NCI-H748 treated with DMSO at 0.1 percent for 48 hours (cell line): ENCODE data around the gene REEP6.

Experiments
- DNase-seq: peaks from one replicate; lab custom pipeline; 2025; lab: John Stamatoyannopoulos, UW

Gene REEP6

GRCh38 chr19:1456121-1456900 is 34.7 kb upstream of the REEP6 start:
- no peak for DNase-seq

DNA sequence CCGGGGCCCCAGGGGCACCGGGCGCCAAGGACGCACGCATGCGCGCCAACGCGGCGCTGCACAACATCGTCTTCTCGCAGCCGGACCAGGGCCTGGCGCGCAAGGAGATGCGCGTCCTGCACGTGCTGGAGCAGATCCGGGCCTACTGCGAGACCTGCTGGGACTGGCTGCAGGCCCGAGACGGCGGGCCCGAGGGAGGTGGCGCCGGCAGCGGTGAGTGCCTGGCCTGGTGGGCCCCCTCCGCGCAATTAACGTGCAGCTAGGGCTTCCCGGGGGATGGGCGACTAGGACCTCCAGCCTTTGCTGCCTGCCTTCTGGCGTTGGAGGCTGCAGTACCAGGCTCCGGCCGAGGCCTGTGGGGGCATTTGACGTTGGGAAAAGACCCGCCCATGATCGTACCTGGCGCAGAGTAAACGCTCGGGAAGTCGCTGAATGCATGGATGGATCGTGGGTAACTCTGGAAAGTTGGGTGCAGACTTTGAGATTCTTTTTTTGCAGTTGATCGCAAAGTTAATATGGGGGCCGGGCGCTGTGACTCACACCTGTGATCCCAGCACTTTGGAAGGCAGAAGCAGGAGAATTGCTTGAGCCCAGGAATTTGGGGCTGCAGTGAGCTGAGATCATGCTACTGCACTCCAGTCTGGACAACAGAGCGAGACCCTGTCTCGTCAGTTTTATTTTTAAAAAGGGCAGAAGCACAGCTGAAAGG is 33.8 kb upstream of the REEP6 start:
- DNase-seq: no peak

- DNase-seq: no peak
Measured at GRCh38 chr19:1457892-1458291, 33.1 kb upstream of the REEP6 start.

- no peak for DNase-seq
Measured at GRCh38 chr19:1459479-1459878, 31.5 kb upstream of the REEP6 start.

DNA sequence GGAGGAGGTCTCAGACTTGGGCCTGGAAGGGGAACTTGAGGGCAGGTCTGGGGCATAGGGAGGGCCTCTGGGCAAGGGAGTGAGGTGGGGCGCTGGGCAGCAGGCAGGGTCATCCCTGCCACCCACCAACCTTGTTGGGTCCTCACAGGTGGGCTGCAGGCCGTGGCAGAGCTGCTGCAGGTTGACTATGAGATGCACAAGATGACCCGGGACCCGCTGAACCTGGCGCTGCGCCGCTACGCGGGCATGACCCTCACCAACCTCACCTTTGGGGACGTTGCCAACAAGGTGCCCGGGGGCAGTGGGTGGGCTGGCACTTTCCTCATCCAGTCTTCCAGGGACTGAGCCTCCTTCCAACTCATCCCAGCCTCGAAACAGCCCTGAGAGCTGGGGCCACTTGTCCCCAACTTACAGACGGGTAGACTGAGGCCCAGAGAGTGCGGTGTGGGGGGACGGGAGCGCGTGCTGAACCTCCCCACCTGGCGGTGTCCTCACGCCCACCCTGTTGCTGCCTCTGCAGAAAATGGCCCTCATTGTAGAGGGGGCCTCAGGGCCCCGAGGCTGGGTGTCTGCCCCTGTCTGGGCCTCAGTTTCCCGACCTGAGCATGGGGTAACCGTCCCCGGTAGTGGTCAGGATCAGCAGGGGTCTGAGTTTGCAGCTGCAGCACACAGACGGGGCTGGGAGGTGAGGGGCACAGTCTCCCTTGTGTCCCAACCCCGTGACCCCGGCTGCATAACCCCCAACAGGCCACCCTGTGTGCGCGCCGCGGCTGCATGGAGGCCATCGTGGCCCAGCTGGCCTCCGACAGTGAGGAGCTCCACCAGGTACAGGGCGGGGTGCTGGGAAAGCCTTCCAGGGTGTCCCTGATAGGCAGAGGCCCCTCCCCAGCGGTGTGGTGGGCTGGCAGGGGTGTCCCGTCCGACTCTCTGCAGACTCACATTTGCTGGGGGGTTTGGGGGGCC is 30.7 kb upstream of the REEP6 start:
- no peak for DNase-seq

- DNase-seq: no peak
Measured at GRCh38 chr19:1461862-1462261, 29.1 kb upstream of the REEP6 start.

DNA sequence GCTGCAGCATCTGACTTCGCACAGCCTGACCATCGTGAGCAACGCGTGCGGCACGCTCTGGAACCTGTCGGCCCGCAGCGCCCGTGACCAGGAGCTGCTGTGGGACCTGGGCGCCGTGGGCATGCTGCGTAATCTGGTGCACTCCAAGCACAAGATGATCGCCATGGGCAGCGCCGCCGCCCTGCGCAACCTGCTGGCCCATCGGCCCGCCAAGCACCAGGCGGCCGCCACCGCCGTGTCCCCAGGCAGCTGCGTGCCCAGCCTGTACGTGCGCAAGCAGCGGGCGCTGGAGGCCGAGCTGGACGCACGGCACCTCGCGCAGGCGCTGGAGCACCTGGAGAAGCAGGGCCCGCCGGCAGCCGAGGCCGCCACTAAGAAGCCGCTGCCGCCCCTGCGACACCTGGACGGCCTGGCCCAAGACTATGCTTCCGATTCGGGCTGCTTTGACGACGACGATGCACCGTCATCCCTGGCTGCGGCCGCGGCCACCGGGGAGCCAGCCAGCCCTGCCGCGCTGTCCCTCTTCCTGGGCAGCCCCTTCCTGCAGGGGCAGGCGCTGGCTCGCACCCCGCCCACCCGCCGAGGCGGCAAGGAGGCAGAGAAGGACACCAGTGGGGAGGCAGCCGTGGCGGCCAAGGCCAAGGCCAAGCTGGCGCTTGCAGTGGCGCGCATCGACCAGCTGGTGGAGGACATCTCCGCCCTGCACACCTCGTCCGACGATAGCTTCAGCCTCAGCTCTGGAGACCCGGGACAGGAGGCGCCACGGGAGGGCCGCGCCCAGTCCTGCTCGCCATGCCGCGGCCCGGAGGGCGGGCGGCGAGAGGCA is 25.6 kb upstream of the REEP6 start:
- no peak for DNase-seq

GRCh38 chr19:1466018-1466460 is 24.9 kb upstream of the REEP6 start:
- DNase-seq: no peak

GRCh38 chr19:1466461-1467214 is 24.3 kb upstream of the REEP6 start:
- DNase-seq: no peak

- no peak for DNase-seq
Measured at GRCh38 chr19:1467215-1467489, 23.8 kb upstream of the REEP6 start.

- DNase-seq: no peak
Measured at GRCh38 chr19:1467490-1468273, 23.3 kb upstream of the REEP6 start.

DNA sequence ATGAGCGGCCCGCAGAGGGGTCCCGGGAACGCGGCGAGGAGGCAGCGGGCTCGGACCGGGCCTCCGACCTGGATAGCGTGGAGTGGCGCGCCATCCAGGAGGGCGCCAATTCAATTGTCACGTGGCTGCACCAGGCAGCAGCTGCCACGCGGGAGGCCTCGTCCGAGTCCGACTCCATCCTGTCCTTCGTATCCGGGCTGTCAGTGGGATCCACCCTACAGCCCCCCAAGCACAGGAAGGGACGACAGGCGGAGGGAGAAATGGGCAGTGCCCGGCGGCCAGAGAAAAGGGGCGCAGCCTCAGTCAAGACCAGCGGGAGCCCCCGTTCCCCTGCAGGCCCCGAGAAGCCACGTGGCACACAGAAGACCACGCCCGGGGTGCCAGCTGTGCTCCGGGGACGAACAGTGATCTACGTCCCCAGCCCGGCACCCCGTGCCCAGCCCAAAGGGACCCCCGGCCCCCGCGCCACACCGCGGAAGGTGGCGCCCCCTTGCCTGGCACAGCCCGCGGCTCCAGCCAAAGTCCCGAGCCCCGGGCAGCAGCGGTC is 22.6 kb upstream of the REEP6 start:
- no peak for DNase-seq

- no peak for DNase-seq
Measured at GRCh38 chr19:1468821-1469254, 22.1 kb upstream of the REEP6 start.

- DNase-seq: no peak
Measured at GRCh38 chr19:1469255-1470054, 21.5 kb upstream of the REEP6 start.

GRCh38 chr19:1470055-1470304 is 21.0 kb upstream of the REEP6 start:
- DNase-seq: no peak

DNA sequence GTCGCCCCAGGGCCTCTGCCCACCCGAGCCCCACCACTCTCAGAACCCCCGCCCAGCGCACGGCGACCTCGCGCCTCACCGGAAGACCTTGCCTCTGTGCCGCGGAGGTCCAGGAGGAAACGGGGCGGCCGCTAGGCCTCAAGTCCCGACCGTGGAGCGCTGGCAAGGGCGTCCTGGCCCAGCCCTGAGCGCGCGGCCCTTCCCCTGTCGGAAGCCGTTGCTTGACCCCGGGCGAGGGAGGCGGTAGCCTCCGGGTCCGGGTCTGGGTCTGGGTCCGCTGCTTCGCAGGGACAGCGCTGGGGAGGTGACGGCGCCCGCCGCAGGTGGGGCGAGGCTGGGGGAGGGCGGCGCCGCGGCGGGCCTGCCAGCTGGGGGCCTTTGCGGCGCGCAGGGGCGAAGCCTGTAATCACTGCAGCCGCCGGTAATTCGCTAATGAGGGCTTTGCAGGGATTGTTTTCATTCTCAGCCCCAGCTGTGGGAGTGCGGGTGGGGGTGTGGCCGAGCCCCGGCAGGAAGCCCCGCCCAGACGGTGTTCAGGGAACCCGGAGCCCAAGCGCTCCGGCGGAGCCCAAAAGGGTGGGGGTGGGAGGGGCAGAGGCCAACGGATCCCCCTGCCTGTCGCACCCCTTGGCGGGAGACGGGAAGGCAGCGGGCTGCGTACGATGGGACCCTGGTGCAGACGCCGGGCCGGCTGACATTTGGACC is 20.5 kb upstream of the REEP6 start:
- DNase-seq: peak; percentile 45

- DNase-seq: peak; percentile 32
Measured at GRCh38 chr19:1471010-1471514, 19.9 kb upstream of the REEP6 start.

- DNase-seq: no peak
Measured at GRCh38 chr19:1471515-1472160, 19.3 kb upstream of the REEP6 start.
